SK-N-SH (cell line): ENCODE data around the gene SLC38A3. TPM values are rescaled to one million over a fixed set of nuclear protein-coding genes. Genes with fewer than 3 reads are reported as not detected.

Experiments used
- CTCF ChIA-PET: fragments of 300-600, 350-600 bp; formaldehyde crosslinking; extraction: SDS; loops from one replicate; lab custom pipeline; 2021; lab: Yijun Ruan, JAX
- POLR2A ChIA-PET: fragments of 350-600 bp; sonication (Branson Sonifier 250); formaldehyde crosslinking; extraction: SDS; loops from one replicate; lab custom pipeline; 2020; ENCODE audit warnings: antibody characterized with exemption, inconsistent platforms; lab: Yijun Ruan, JAX
- DNase-seq: peaks from one replicate; pipeline ENCODE4 v3.0.0; 2012
- H2AFZ ChIP-seq: fragments of 200-600 bp; sonication (generic); 2 replicates; pipeline ENCODE4 v1.8.1; 2016; ENCODE audit warnings: antibody characterized with exemption, mild to moderate bottlenecking, low read depth
- H3F3A ChIP-seq: fragments of 200-600 bp; sonication (generic); replicated peaks from 2 replicates; pipeline ENCODE3; 2016; ENCODE audit warnings: antibody characterized with exemption, mild to moderate bottlenecking; ENCODE audit not compliant: insufficient read depth
- H3K27ac ChIP-seq, 2 experiments: fragments of 200-500 bp in 1 of 2; fragments of 200-600 bp in 1 of 2; sonication (Bioruptor generic) in 1 of 2; sonication (generic), shearing (Covaris generic) in 1 of 2; 2 replicates each; pipeline versions ENCODE4 v1.5.1 to v1.6.1; 2014 to 2016; ENCODE audit warnings: low read depth in 2 of 2, inconsistent platforms in 1 of 2, low read length in 1 of 2, mild to moderate bottlenecking in 1 of 2, mixed read lengths in 1 of 2
- H3K27me3 ChIP-seq: fragments of 200-600 bp; sonication (generic), shearing (Covaris generic); 2 replicates; pipeline ENCODE4 v1.6.1; 2016; ENCODE audit warnings: mixed run types; ENCODE audit not compliant: insufficient read depth
- H3K36me3 ChIP-seq, 2 experiments: fragments of 200-500 bp in 1 of 2; fragments of 200-600 bp in 1 of 2; sonication (Bioruptor generic) in 1 of 2; sonication (generic) in 1 of 2; replicated peaks in 1 of 2; 2 replicates each; pipeline versions ENCODE3 to v1.5.1; 2014 to 2016; ENCODE audit warnings: low read length in 1 of 2, mild to moderate bottlenecking in 1 of 2; ENCODE audit not compliant: insufficient read depth in 2 of 2, control insufficient read depth in 1 of 2
- H3K4me1 ChIP-seq, 2 experiments: fragments of 200-500 bp in 1 of 2; fragments of 200-600 bp in 1 of 2; sonication (Bioruptor generic) in 1 of 2; sonication (generic), shearing (Covaris generic) in 1 of 2; 2 replicates each; pipeline versions ENCODE4 v1.5.1 to v1.6.1; 2014 to 2016; ENCODE audit warnings: low read depth in 1 of 2, low read length in 1 of 2, mixed run types in 1 of 2; ENCODE audit not compliant: insufficient read depth in 2 of 2, control insufficient read depth in 1 of 2
- H3K4me2 ChIP-seq: fragments of 200-600 bp; sonication (generic), shearing (Covaris generic); 2 replicates; pipeline ENCODE4 v1.6.1; 2017; ENCODE audit warnings: mixed run types
- H3K4me3 ChIP-seq, 2 experiments: fragments of 200-500 bp in 1 of 2; fragments of 200-600 bp in 1 of 2; sonication (Bioruptor generic) in 1 of 2; sonication (generic), shearing (Covaris generic) in 1 of 2; 2 replicates each; pipeline versions ENCODE4 v1.5.1 to v1.8.1; 2014 to 2016; ENCODE audit warnings: low read depth in 2 of 2, inconsistent platforms in 1 of 2, low read length in 1 of 2, mild to moderate bottlenecking in 1 of 2, mixed read lengths in 1 of 2, moderate library complexity in 1 of 2
- H3K79me2 ChIP-seq: fragments of 200-600 bp; sonication (generic); 2 replicates; pipeline ENCODE4 v1.8.1; 2017; ENCODE audit warnings: mild to moderate bottlenecking; ENCODE audit not compliant: insufficient read depth
- H3K9ac ChIP-seq: fragments of 200-600 bp; sonication (generic); 2 replicates; pipeline ENCODE4 v1.6.1; 2017; ENCODE audit warnings: mixed run types
- H3K9me2 ChIP-seq: fragments of 200-600 bp; sonication (generic); 2 replicates; pipeline ENCODE4 v1.6.1; 2017; ENCODE audit warnings: mixed run types
- H3K9me3 ChIP-seq: fragments of 200-600 bp; sonication (generic); 2 replicates; pipeline ENCODE4 v1.6.1; 2017; ENCODE audit warnings: mixed run types, mild to moderate bottlenecking, moderate library complexity
- H4K20me1 ChIP-seq: fragments of 200-600 bp; sonication (generic); 2 replicates; pipeline ENCODE4 v1.6.1; 2017; ENCODE audit warnings: mild to moderate bottlenecking, mixed run types; ENCODE audit not compliant: insufficient read depth
- CHD2 ChIP-seq: fragments of 150-350 bp; IDR thresholded peaks from 2 replicates; pipeline ENCODE4 v1.6.1; 2018; ENCODE audit warnings: low read length; ENCODE audit not compliant: partially characterized antibody
- CTCF ChIP-seq: fragments of 200-600 bp; sonication (generic); IDR thresholded peaks from 2 replicates; pipeline ENCODE4 v1.6.1; 2017; ENCODE audit warnings: antibody characterized with exemption, mild to moderate bottlenecking, moderate library complexity
- EP300 ChIP-seq, 2 experiments: IDR thresholded peaks; 2 replicates each; pipeline versions ENCODE4 v1.4.0 to v1.6.1; 2012; ENCODE audit warnings: borderline replicate concordance in 1 of 2, low read depth in 1 of 2, low read length in 1 of 2
- FOXM1 ChIP-seq: IDR thresholded peaks from 2 replicates; pipeline ENCODE4 v1.4.0; 2012; ENCODE audit warnings: low read depth, mild to moderate bottlenecking
- GATA2 ChIP-seq: sonication (generic); formaldehyde crosslinking; IDR thresholded peaks from 2 replicates; pipeline ENCODE4 v1.5.0; 2020; ENCODE audit warnings: mild to moderate bottlenecking, missing genetic modification reagents
- IRF3 ChIP-seq: fragments of 150-350 bp; IDR thresholded peaks from 2 replicates; pipeline ENCODE4 v1.6.1; 2016; ENCODE audit warnings: mild to moderate bottlenecking, low read depth, low read length
- NFIC ChIP-seq: IDR thresholded peaks from 2 replicates; pipeline ENCODE4 v1.4.0; 2012; ENCODE audit warnings: borderline replicate concordance
- PBX3 ChIP-seq: IDR thresholded peaks from 2 replicates; pipeline ENCODE4; 2012
- RCOR1 ChIP-seq: fragments of 150-350 bp; IDR thresholded peaks from 2 replicates; pipeline ENCODE4 v1.6.1; 2017; ENCODE audit warnings: antibody characterized with exemption, low read length
- TCF12 ChIP-seq: IDR thresholded peaks from 2 replicates; pipeline ENCODE4 v1.4.0; 2012
- ZBTB33 ChIP-seq: IDR thresholded peaks from 2 replicates; pipeline ENCODE4 v1.4.0; 2012; ENCODE audit warnings: low read depth, borderline replicate concordance
- WGBS: methylation state at CpG from one replicate; pipeline ENCODE4 v1.1.6; 2017; ENCODE audit warnings: low lambda C conversion rate; 5-methylcytosine and 5-hydroxymethylcytosine counted together
- polyA plus RNA-seq, 3 experiments: library from polyadenylated mRNA; depleted of rRNA; stranded (reverse); fragments of >200 nt; gene quantifications; 2 replicates each; pipeline ENCODE4 v1.2.3, GENCODE V29; 2012

Gene SLC38A3
- polyA plus RNA-seq, 1 of the 3 experiments (the other 2 are of a cell fraction), result 0.84 TPM

- ChIA-PET POLR2A (interaction anchor here (0.9 to 2.2 kb wide), 3 partner anchors 56 to 65 kb away, joined by 3 to 11 read pairs (median 3); no protein-coding TSS in a partner anchor), CTCF (interaction anchor here (0.7 to 23.1 kb wide), 6 partner anchors 11 to 61 kb away, joined by 3 to 1375 read pairs (median 38); partner anchors contain the start of genes GNAI2, GNAT1 and SLC38A3)
- TF ChIP-seq CTCF, result no peak
- TF ChIP-seq ZBTB33, result no peak
- TF ChIP-seq RCOR1, result peak; percentile 33; the same call in 1 of the 2 replicates
- TF ChIP-seq EP300 (IDR thresholded peaks at IDR 0.05; ENCODE audit: borderline replicate concordance in 1 of 2, low read depth in 1 of 2, low read length in 1 of 2), result peak in 1 of 2 experiments; percentile 40; a peak in 1 of 4 replicates
- TF ChIP-seq IRF3, result no peak
- peak; percentile 16 for TF ChIP-seq CHD2
- TF ChIP-seq GATA2 (CRISPR knock-in tag), result peak; percentile 87
Measured at GRCh38 chr3:50181985-50182384, 23.1 kb upstream of the SLC38A3 start.

GRCh38 chr3:50182533-50183099, 22.5 kb upstream of the SLC38A3 start:
- WGBS, result 98% methylated on average over 14 of the region's 26 CpGs
- ChIA-PET CTCF (interaction anchor here (0.7 to 23.1 kb wide), 6 partner anchors 8 to 92 kb away, joined by 3 to 1375 read pairs (median 38); partner anchors contain the start of genes GNAI2, GNAT1 and SLC38A3), POLR2A (interaction anchor here (2.2 kb wide), 1 partner anchor 62 kb away, joined by 11 read pairs; no protein-coding TSS in a partner anchor)
- Histone ChIP-seq H3K9ac (no peak overlapping the region), H3K79me2 (no peaks in the 10 kb centered on the region), H3K9me2 (no peaks in the 10 kb centered on the region), H3K4me2 (no peak overlapping the region), H3K36me3 (peaks cover 4 to 7% of the 10 kb centered on the region in 2 experiments), H3F3A (no peaks in the 10 kb centered on the region), H4K20me1 (no peaks in the 10 kb centered on the region), H3K27ac (no peak overlapping the region), H3K27me3 (no peaks in the 10 kb centered on the region), H2AFZ (no peak overlapping the region), H3K4me1 (peaks cover 0 to 10% of the 10 kb centered on the region in 2 experiments; a peak in 1 of 4 replicates), H3K9me3 (no peaks in the 10 kb centered on the region), H3K4me3 (no peak overlapping the region)
- no peak for DNase-seq
- no peak for TF ChIP-seq TCF12
- TF ChIP-seq PBX3, result no peak
- TF ChIP-seq NFIC, result no peak
- TF ChIP-seq RCOR1, result no peak
- no peak for TF ChIP-seq FOXM1

More at GRCh38 chr3:50181985-50182384, 23.1 kb upstream of the SLC38A3 start:
- Histone ChIP-seq H2AFZ (no peak overlapping the region), H3K27me3 (no peaks in the 10 kb centered on the region), H3K79me2 (no peaks in the 10 kb centered on the region), H4K20me1 (no peaks in the 10 kb centered on the region), H3K9me3 (no peaks in the 10 kb centered on the region), H3K4me2 (no peak overlapping the region), H3K4me3 (no peak overlapping the region), H3K4me1 (peaks cover 0 to 15% of the 10 kb centered on the region in 2 experiments; a peak in 1 of 4 replicates), H3F3A (no peaks in the 10 kb centered on the region), H3K36me3 (peaks cover 4 to 7% of the 10 kb centered on the region in 2 experiments), H3K9ac (no peak overlapping the region), H3K27ac (no peak overlapping the region), H3K9me2 (no peaks in the 10 kb centered on the region)
- WGBS, result 86% methylated on average over 5 of the region's 5 CpGs
- DNase-seq, result peak; percentile 78
